Testis (tissue), 2 donors: Measurements from ENCODE around the gene UNC80.

Experiments
- CTCF ChIP-seq, 3 experiments: fragments of 450-650 bp in 2 of 3; fragments of 200-600 bp in 1 of 3; sonication (generic) in 1 of 3; IDR thresholded peaks; one replicate each; pipeline ENCODE4 v1.5.1; 2016 to 2019; ENCODE audit warnings: antibody characterized with exemption in 3 of 3, mild to moderate bottlenecking in 2 of 3, moderate library complexity in 1 of 3
- POLR2A ChIP-seq: fragments of 450-650 bp; IDR thresholded peaks from one replicate; pipeline ENCODE4 v1.6.1; 2017; ENCODE audit warnings: antibody characterized with exemption, mild to moderate bottlenecking, moderate library complexity

- no peak for TF ChIP-seq POLR2A
- no peak for TF ChIP-seq CTCF (IDR thresholded peaks at IDR 0.05)
These were observed 214.8 kb downstream of the UNC80 start for GRCh38 chr2:209986415-209986814.
